Stimulated activated CD4-positive, alpha-beta T cell treated with anti-CD3 and anti-CD28 coated beads, TNF-alpha, amount 100 ng/mL, for 1 hour (primary cell): ENCODE results near the gene NELL2.
"Not testable (repeated sequence)": the region's sequence is repeated elsewhere in the genome, so short reads cannot be mapped to it uniquely, and the experiment has no call there.

ENCODE experiments used
- DNase-seq, 3 donors: peaks; one replicate each; pipeline ENCODE4 v3.0.0-alpha.2; 2020; ENCODE audit warnings: low read depth in 3 of 3, low spot score in 1 of 3

The NELL2 gene

GRCh38 chr12:44697511-44697910 is 178.6 kb downstream of the NELL2 start:
- DNase-seq: no peak

- no peak for DNase-seq
Measured at GRCh38 chr12:44696542-44696941, 179.6 kb downstream of the NELL2 start.

- DNase-seq: no peak
Measured at GRCh38 chr12:44694017-44694416, 182.1 kb downstream of the NELL2 start.

- no peak for DNase-seq
Measured at GRCh38 chr12:44689587-44689986, 186.5 kb downstream of the NELL2 start.

- DNase-seq: not testable (repeated sequence)
Measured at GRCh38 chr12:44686821-44687432, 189.2 kb downstream of the NELL2 start.

GRCh38 chr12:44677724-44678123 is 198.4 kb downstream of the NELL2 start:
- no peak for DNase-seq

- DNase-seq: no peak
Measured at GRCh38 chr12:44674875-44675274, 201.2 kb downstream of the NELL2 start.

- DNase-seq: no peak
Measured at GRCh38 chr12:44673811-44674210, 202.3 kb downstream of the NELL2 start.

GRCh38 chr12:44672042-44672441 is 204.1 kb downstream of the NELL2 start:
- no peak for DNase-seq

GRCh38 chr12:44668443-44668842 is 207.7 kb downstream of the NELL2 start:
- DNase-seq: no peak

GRCh38 chr12:44667461-44667860 is 208.7 kb downstream of the NELL2 start:
- no peak for DNase-seq

- DNase-seq: no peak
Measured at GRCh38 chr12:44663291-44663690, 212.8 kb downstream of the NELL2 start.

- DNase-seq: no peak
Measured at GRCh38 chr12:44655846-44656245, 220.3 kb downstream of the NELL2 start.

- no peak for DNase-seq
Measured at GRCh38 chr12:44654646-44655639, 221.2 kb downstream of the NELL2 start.

GRCh38 chr12:44653861-44654527 is 222.1 kb downstream of the NELL2 start:
- no peak for DNase-seq

- no peak for DNase-seq
Measured at GRCh38 chr12:44649693-44650092, 226.4 kb downstream of the NELL2 start.

- no peak for DNase-seq
Measured at GRCh38 chr12:44647917-44648690, 228.0 kb downstream of the NELL2 start.

- no peak for DNase-seq
Measured at GRCh38 chr12:44640427-44641190, 235.5 kb downstream of the NELL2 start.

- no peak for DNase-seq
Measured at GRCh38 chr12:44637875-44638274, 238.2 kb downstream of the NELL2 start.

- no peak for DNase-seq
Measured at GRCh38 chr12:44628180-44628579, 247.9 kb downstream of the NELL2 start.
